ENCODE results near the gene ZBTB46. TPM values are rescaled to one million over a fixed set of nuclear protein-coding genes. Genes with fewer than 3 reads are reported as not detected.

The ZBTB46 gene
- total and polyA plus RNA-seq, 2 donors (not counting 1 experiment from before 2014, with no cell fraction given) = 0.96 to 4.5 TPM

DNA sequence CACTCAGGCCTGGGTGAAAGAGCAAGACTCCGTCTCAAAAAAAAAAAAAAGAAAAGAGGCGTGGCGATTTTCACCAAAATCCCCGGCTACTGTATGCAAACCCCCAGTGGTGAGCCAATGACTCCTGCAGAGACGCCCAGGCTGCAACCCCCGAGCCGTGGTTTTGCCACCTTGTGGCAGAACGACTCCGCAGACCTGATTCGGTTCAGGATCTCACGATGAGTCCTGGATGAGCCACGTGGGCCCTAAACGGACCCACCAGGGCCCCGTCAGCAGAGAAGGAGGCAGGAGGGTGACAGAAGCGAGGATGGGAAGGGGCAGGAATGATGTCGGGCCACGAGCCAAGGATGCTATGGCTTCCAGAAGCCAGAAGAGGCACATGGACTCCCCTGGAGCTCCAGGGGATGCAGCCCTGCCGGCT lies 49.0 kb downstream of the ZBTB46 start:
- Histone ChIP-seq H3K9me3 (ENCODE audit: control insufficient read depth, insufficient read depth, low read depth, low read length) (no peaks in the 10 kb centered on the region), H3K27me3 (ENCODE audit: control insufficient read depth, insufficient read depth, low read length) (no peaks in the 10 kb centered on the region), H3K36me3 (ENCODE audit: control insufficient read depth, insufficient read depth, low read length) (no peaks in the 10 kb centered on the region), H3K27ac (ENCODE audit: insufficient read depth, low read length) (no peak overlapping the region), H3K4me1 (ENCODE audit: control insufficient read depth, extremely low read depth, insufficient read depth, low read length) (no peaks in the 10 kb centered on the region), H3K9ac (ENCODE audit: insufficient read depth, low read length) (no peak overlapping the region), H3K79me2 (ENCODE audit: control insufficient read depth, insufficient read depth, low read length) (no peaks in the 10 kb centered on the region), H2AFZ (ENCODE audit: low read length) (no peak overlapping the region), H3K4me3 (replicated peaks in 1 of 4; ENCODE audit: control extremely low read depth in 1 of 4, insufficient read depth in 1 of 4, low read depth in 3 of 4, low read length in 4 of 4) (no peak overlapping the region), H4K20me1 (ENCODE audit: control insufficient read depth, extremely low read depth, insufficient read depth, low read length) (no peaks in the 10 kb centered on the region), H3K4me2 (ENCODE audit: extremely low read depth, insufficient read depth, low read length) (no peak overlapping the region)
- TF ChIP-seq EZH2 (IDR thresholded peaks at IDR 0.05; ENCODE audit: low read length, missing control alignments) = no peak
- TF ChIP-seq, protein P1, sequence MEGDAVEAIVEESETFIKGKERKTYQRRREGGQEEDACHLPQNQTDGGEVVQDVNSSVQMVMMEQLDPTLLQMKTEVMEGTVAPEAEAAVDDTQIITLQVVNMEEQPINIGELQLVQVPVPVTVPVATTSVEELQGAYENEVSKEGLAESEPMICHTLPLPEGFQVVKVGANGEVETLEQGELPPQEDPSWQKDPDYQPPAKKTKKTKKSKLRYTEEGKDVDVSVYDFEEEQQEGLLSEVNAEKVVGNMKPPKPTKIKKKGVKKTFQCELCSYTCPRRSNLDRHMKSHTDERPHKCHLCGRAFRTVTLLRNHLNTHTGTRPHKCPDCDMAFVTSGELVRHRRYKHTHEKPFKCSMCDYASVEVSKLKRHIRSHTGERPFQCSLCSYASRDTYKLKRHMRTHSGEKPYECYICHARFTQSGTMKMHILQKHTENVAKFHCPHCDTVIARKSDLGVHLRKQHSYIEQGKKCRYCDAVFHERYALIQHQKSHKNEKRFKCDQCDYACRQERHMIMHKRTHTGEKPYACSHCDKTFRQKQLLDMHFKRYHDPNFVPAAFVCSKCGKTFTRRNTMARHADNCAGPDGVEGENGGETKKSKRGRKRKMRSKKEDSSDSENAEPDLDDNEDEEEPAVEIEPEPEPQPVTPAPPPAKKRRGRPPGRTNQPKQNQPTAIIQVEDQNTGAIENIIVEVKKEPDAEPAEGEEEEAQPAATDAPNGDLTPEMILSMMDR (conservative IDR thresholded peaks at IDR 0.05 in 1 of 2, IDR thresholded peaks at IDR 0.05 in 1 of 2; ENCODE audit: low read depth in 1 of 2, low read length in 2 of 2) = no peak
- DNase-seq (ENCODE audit: low read depth in 2 of 2) = no peak

DNA sequence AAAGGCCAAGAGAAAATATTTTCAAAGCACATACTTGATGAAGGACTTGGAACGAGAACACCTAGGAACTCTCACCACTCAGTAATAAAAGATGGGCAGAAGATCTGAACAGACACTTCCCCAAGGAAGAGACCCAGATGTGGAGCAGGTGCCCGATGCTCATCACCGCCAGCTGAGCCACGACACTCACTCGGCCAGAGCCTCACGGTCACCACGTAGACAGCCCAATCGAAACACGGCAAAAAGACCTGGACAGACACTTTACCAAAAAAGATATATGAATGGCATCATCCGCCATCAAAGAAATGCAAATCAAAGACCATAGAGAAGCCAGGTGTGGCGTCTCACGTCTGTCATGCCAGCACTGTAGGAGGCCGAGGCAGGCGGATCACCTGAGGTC lies 49.9 kb downstream of the ZBTB46 start:
- H3K27me3 ChIP-seq (ENCODE audit: control insufficient read depth, insufficient read depth, low read length) = no peaks in the 10 kb centered on the region
- no peak overlapping the region for H2AFZ ChIP-seq (ENCODE audit: low read length)
- no peaks in the 10 kb centered on the region for H3K9me3 ChIP-seq (ENCODE audit: control insufficient read depth, insufficient read depth, low read depth, low read length)
- no peak overlapping the region for H3K4me3 ChIP-seq (replicated peaks in 1 of 4; ENCODE audit: control extremely low read depth in 1 of 4, insufficient read depth in 1 of 4, low read depth in 3 of 4, low read length in 4 of 4)
- no peak overlapping the region for H3K27ac ChIP-seq (ENCODE audit: insufficient read depth, low read length)
- H3K4me1 ChIP-seq (ENCODE audit: control insufficient read depth, extremely low read depth, insufficient read depth, low read length) = no peaks in the 10 kb centered on the region
- DNase-seq (ENCODE audit: low read depth in 2 of 2) = no peak
- no peak overlapping the region for H3K4me2 ChIP-seq (ENCODE audit: extremely low read depth, insufficient read depth, low read length)
- no peak for TF ChIP-seq EZH2 (IDR thresholded peaks at IDR 0.05; ENCODE audit: low read length, missing control alignments)
- TF ChIP-seq, protein P1 (conservative IDR thresholded peaks at IDR 0.05 in 1 of 2, IDR thresholded peaks at IDR 0.05 in 1 of 2; ENCODE audit: low read depth in 1 of 2, low read length in 2 of 2) = no peak
- no peaks in the 10 kb centered on the region for H3K36me3 ChIP-seq (ENCODE audit: control insufficient read depth, insufficient read depth, low read length)
- no peaks in the 10 kb centered on the region for H3K79me2 ChIP-seq (ENCODE audit: control insufficient read depth, insufficient read depth, low read length)
- H4K20me1 ChIP-seq (ENCODE audit: control insufficient read depth, extremely low read depth, insufficient read depth, low read length) = no peaks in the 10 kb centered on the region
- no peak overlapping the region for H3K9ac ChIP-seq (ENCODE audit: insufficient read depth, low read length)

DNA sequence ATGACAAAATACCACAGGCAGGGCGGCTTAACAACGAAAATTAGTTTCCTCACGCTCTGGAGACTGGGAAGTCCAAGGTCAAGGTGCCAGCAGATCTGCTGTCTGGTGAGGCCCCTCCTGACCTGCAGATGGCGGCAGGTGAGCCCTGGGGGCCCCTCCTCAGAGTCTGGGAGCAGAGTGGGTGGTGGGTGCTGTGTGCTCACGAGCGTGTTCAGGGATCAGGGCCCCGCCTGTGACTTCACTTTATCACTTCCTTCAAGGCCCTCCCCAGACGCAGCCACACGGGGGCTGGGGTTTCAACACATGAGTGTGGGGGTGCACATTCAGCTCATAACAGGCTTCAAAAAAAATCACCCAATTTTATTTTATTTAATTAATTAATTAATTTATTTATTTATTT lies 52.2 kb downstream of the ZBTB46 start:
- no peaks in the 10 kb centered on the region for H3K9me3 ChIP-seq (ENCODE audit: control insufficient read depth, insufficient read depth, low read depth, low read length)
- no peak overlapping the region for H2AFZ ChIP-seq (ENCODE audit: low read length)
- no peaks in the 10 kb centered on the region for H3K36me3 ChIP-seq (ENCODE audit: control insufficient read depth, insufficient read depth, low read length)
- no peaks in the 10 kb centered on the region for H3K79me2 ChIP-seq (ENCODE audit: control insufficient read depth, insufficient read depth, low read length)
- H4K20me1 ChIP-seq (ENCODE audit: control insufficient read depth, extremely low read depth, insufficient read depth, low read length) = no peaks in the 10 kb centered on the region
- H3K4me1 ChIP-seq (ENCODE audit: control insufficient read depth, extremely low read depth, insufficient read depth, low read length) = peaks cover 4% of the 10 kb centered on the region
- no peak overlapping the region for H3K27ac ChIP-seq (ENCODE audit: insufficient read depth, low read length)
- no peaks in the 10 kb centered on the region for H3K27me3 ChIP-seq (ENCODE audit: control insufficient read depth, insufficient read depth, low read length)
- no peak for DNase-seq (ENCODE audit: low read depth in 2 of 2)
- no peak overlapping the region for H3K4me2 ChIP-seq (ENCODE audit: extremely low read depth, insufficient read depth, low read length)
- no peak for TF ChIP-seq EZH2 (IDR thresholded peaks at IDR 0.05; ENCODE audit: low read length, missing control alignments)
- TF ChIP-seq, protein P1 (conservative IDR thresholded peaks at IDR 0.05 in 1 of 2, IDR thresholded peaks at IDR 0.05 in 1 of 2; ENCODE audit: low read depth in 1 of 2, low read length in 2 of 2) = no peak
- H3K4me3 ChIP-seq (replicated peaks in 1 of 4; ENCODE audit: control extremely low read depth in 1 of 4, insufficient read depth in 1 of 4, low read depth in 3 of 4, low read length in 4 of 4) = no peak overlapping the region
- H3K9ac ChIP-seq (ENCODE audit: insufficient read depth, low read length) = no peak overlapping the region
